ENCODE measurements around the gene H19. TPM values are rescaled to one million over a fixed set of nuclear protein-coding genes. Genes with fewer than 3 reads are reported as not detected.

Gene H19
- total RNA-seq, 1 donor, result 4.3 TPM

- no peaks in the 10 kb centered on the region for H4K20me1 ChIP-seq (ENCODE audit: insufficient read depth, low read length)
- H3K36me3 ChIP-seq (ENCODE audit: insufficient read depth, low read length), result no peaks in the 10 kb centered on the region
- H3K4me2 ChIP-seq (ENCODE audit: insufficient read depth, low read length), result no peak overlapping the region
- no peaks in the 10 kb centered on the region for H3K9me3 ChIP-seq (ENCODE audit: low read depth, low read length)
- no peaks in the 10 kb centered on the region for H3K27me3 ChIP-seq (ENCODE audit: insufficient read depth, low read length)
- H3K4me1 ChIP-seq (ENCODE audit: insufficient read depth, low read length), result no peaks in the 10 kb centered on the region
- H3K4me3 ChIP-seq (ENCODE audit: insufficient read depth, low read length), result no peak overlapping the region
- no peak for DNase-seq (ENCODE audit: insufficient read length, low spot score, missing footprints)
- no peak overlapping the region for H3K27ac ChIP-seq (ENCODE audit: low read depth, low read length)
- TF ChIP-seq CTCF (IDR thresholded peaks at IDR 0.05; ENCODE audit: extremely low read depth, low read depth, low read length), result no peak
- H3K79me2 ChIP-seq (ENCODE audit: insufficient read depth, low read length), result no peaks in the 10 kb centered on the region
- no peak overlapping the region for H2AFZ ChIP-seq (ENCODE audit: low read length)
These were observed 47.7 kb downstream of the H19 start for GRCh38 chr11:1949922-1950321.

- Histone ChIP-seq H2AFZ (ENCODE audit: low read length) (no peak overlapping the region), H3K79me2 (ENCODE audit: insufficient read depth, low read length) (no peaks in the 10 kb centered on the region), H3K27me3 (ENCODE audit: insufficient read depth, low read length) (no peaks in the 10 kb centered on the region), H4K20me1 (ENCODE audit: insufficient read depth, low read length) (no peaks in the 10 kb centered on the region), H3K27ac (ENCODE audit: low read depth, low read length) (no peak overlapping the region), H3K4me1 (ENCODE audit: insufficient read depth, low read length) (peaks cover 1% of the 10 kb centered on the region), H3K36me3 (ENCODE audit: insufficient read depth, low read length) (no peaks in the 10 kb centered on the region), H3K4me3 (ENCODE audit: insufficient read depth, low read length) (no peak overlapping the region), H3K9me3 (ENCODE audit: low read depth, low read length) (no peaks in the 10 kb centered on the region), H3K4me2 (ENCODE audit: insufficient read depth, low read length) (no peak overlapping the region)
- TF ChIP-seq CTCF (IDR thresholded peaks at IDR 0.05; ENCODE audit: extremely low read depth, low read depth, low read length), result no peak
- no peak for DNase-seq (ENCODE audit: insufficient read length, low spot score, missing footprints)
These were observed 48.3 kb downstream of the H19 start for GRCh38 chr11:1949302-1949701.

GRCh38 chr11:1948389-1948788, 49.3 kb downstream of the H19 start:
- Histone ChIP-seq H4K20me1 (ENCODE audit: insufficient read depth, low read length) (no peaks in the 10 kb centered on the region), H3K27me3 (ENCODE audit: insufficient read depth, low read length) (no peaks in the 10 kb centered on the region), H3K36me3 (ENCODE audit: insufficient read depth, low read length) (no peaks in the 10 kb centered on the region), H3K4me1 (ENCODE audit: insufficient read depth, low read length) (peaks cover 10% of the 10 kb centered on the region), H3K4me2 (ENCODE audit: insufficient read depth, low read length) (no peak overlapping the region), H2AFZ (ENCODE audit: low read length) (no peak overlapping the region), H3K9me3 (ENCODE audit: low read depth, low read length) (no peaks in the 10 kb centered on the region), H3K79me2 (ENCODE audit: insufficient read depth, low read length) (no peaks in the 10 kb centered on the region), H3K4me3 (ENCODE audit: insufficient read depth, low read length) (no peak overlapping the region), H3K27ac (ENCODE audit: low read depth, low read length) (no peak overlapping the region)
- no peak for DNase-seq (ENCODE audit: insufficient read length, low spot score, missing footprints)
- no peak for TF ChIP-seq CTCF (IDR thresholded peaks at IDR 0.05; ENCODE audit: extremely low read depth, low read depth, low read length)

- H3K27me3 ChIP-seq (ENCODE audit: insufficient read depth, low read length), result no peaks in the 10 kb centered on the region
- no peak for TF ChIP-seq CTCF (IDR thresholded peaks at IDR 0.05; ENCODE audit: extremely low read depth, low read depth, low read length)
- no peaks in the 10 kb centered on the region for H3K9me3 ChIP-seq (ENCODE audit: low read depth, low read length)
- no peaks in the 10 kb centered on the region for H4K20me1 ChIP-seq (ENCODE audit: insufficient read depth, low read length)
- no peak for DNase-seq (ENCODE audit: insufficient read length, low spot score, missing footprints)
- H3K4me1 ChIP-seq (ENCODE audit: insufficient read depth, low read length), result peaks cover 10% of the 10 kb centered on the region
- H3K36me3 ChIP-seq (ENCODE audit: insufficient read depth, low read length), result no peaks in the 10 kb centered on the region
- no peak overlapping the region for H3K4me3 ChIP-seq (ENCODE audit: insufficient read depth, low read length)
- H3K4me2 ChIP-seq (ENCODE audit: insufficient read depth, low read length), result no peak overlapping the region
- H3K27ac ChIP-seq (ENCODE audit: low read depth, low read length), result no peak overlapping the region
- no peak overlapping the region for H2AFZ ChIP-seq (ENCODE audit: low read length)
- H3K79me2 ChIP-seq (ENCODE audit: insufficient read depth, low read length), result no peaks in the 10 kb centered on the region
These were observed 49.9 kb downstream of the H19 start for GRCh38 chr11:1947592-1948237.

All from osteoblast (primary cell).